Esophagus mucosa (tissue), 1 donor: ENCODE results near the gene VCPKMT. TPM values are rescaled to one million over a fixed set of nuclear protein-coding genes. Genes with fewer than 3 reads are reported as not detected.
"Not testable (repeated sequence)": the region's sequence is repeated elsewhere in the genome, so short reads cannot be mapped to it uniquely, and the experiment has no call there.

Experiments used
- ATAC-seq: fragments of 200-7000 bp; cut with Tn5 transposase; one replicate; pipeline ENCODE4 v1.9.1; 2020
- total RNA-seq: library from RNA; stranded (reverse); gene quantifications from one replicate; pipeline ENCODE4 v1.2.4, GENCODE V29; 2023
- donor health status: DM: yes; HTN: yes; CAD: no.

The VCPKMT gene
- total RNA-seq, 1 donor from 2014 or later, result 5.3 TPM

- ATAC-seq, result peak; percentile 13
These were observed 25.0 kb downstream of the VCPKMT start for GRCh38 chr14:50091240-50091913.

- no peak for ATAC-seq
These were observed 27.2 kb downstream of the VCPKMT start for GRCh38 chr14:50089208-50089607.

- no peak for ATAC-seq
These were observed 27.6 kb downstream of the VCPKMT start for GRCh38 chr14:50088731-50089130.

DNA sequence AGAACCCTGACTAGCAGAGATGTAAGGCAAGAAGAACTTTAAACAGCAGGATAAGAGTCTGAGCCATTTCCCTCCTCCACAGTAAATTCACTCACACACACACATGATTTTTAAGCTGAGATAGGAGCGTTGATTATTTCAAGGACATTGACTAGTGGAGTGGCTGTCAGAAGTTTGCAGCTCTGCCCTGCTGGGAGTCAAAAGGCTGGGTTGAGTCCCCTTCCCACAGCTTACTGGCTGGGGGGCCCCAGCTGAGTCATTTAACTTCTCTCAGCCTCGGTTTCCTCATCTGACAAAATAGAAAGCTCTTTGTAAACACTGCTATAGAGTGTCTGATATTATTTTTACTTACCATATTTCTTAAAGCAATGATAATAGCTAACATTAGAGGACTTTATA lies 28.3 kb downstream of the VCPKMT start:
- ATAC-seq, result no peak

DNA sequence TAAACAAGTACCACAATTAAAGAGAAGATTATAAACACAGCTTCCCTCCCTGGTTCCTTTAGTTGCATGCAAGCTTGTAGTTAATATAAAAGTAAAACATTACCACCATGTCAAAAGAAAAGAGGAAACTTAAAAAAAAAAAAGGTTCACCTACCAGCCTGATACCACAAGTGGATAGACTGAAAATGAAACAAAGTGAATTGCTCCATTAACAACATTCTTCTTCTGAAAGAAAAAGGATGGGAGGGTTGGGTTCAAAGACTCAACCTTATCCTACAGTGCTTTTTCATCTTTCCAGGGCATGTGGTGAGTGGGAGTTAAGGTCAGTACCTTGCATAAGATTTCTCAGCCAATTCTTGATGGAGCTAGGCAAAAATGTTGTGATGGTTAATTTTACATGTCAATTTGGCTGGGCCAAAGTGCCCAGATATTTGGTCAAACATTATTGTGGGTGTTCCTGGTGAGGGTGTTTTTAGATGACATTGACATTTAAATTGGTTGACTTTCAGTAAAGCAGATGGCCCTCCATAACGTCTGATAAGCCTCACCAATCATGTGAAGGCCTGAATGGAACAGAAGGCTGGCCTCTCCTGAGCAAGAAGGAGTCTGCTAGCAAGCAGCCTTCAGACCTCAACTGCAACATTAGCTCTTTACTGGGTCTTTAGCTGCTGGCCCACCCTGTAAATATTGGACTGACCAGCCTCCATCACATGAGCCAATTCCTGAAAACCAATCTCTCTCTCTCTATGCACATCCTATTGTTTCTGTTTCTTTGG lies 28.8 kb downstream of the VCPKMT start:
- ATAC-seq, result no peak

- no peak for ATAC-seq
These were observed 30.1 kb downstream of the VCPKMT start for GRCh38 chr14:50086321-50086711.

DNA sequence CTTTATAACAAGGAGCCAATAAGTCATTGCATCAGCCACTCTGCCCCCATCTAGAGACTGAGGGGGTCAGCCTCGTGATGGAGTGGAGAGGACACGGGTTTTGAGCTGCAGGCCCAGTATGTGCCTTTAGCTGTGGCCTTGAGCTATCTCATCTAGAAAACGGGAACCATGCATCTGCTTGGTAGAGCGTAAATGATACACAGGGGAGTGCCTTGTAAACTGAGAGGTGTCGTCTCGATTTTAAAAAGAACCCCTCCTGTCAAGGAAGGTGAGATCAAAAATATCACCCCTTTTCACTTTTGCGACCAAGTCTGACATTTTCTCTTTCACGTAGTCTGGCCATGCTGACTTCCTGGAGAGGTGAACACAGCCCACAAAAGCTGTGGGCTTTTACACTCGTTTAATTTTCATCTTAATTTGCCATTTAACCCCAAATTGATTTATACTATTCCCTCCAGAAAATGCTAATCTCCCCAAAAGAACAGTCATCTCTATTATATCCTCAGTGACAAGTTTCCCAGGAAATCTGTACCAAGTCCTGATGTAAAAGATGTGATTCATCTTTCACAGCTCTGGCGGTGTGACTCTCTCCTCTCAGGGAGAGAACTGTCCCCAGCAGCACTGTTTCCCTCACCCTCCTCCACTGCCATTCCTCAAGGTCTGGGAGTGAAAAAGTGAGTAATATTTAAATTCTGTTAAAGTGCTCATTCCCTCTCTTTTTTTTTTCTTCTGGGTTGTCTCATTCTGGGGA lies 30.6 kb downstream of the VCPKMT start:
- no peak for ATAC-seq

DNA sequence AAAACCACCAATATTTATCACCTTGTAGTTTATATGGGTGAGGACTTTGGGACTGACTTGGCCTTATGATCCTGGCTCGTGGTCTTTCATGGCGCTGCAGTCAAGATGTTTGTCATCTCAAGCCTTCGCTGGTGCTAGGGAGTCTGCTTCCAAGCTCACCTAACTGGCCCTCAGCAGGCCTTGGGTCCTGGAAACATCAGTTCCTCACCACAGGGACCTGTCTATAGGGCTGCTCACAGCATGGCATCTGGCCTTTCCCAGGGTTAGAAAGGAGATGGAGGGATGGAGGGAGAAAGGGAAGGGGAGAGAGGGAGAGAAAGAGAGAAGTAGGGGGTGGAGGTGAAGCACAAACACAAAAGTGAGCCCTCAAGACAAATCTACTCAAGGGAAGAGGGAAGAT lies 31.7 kb downstream of the VCPKMT start:
- no peak for ATAC-seq

DNA sequence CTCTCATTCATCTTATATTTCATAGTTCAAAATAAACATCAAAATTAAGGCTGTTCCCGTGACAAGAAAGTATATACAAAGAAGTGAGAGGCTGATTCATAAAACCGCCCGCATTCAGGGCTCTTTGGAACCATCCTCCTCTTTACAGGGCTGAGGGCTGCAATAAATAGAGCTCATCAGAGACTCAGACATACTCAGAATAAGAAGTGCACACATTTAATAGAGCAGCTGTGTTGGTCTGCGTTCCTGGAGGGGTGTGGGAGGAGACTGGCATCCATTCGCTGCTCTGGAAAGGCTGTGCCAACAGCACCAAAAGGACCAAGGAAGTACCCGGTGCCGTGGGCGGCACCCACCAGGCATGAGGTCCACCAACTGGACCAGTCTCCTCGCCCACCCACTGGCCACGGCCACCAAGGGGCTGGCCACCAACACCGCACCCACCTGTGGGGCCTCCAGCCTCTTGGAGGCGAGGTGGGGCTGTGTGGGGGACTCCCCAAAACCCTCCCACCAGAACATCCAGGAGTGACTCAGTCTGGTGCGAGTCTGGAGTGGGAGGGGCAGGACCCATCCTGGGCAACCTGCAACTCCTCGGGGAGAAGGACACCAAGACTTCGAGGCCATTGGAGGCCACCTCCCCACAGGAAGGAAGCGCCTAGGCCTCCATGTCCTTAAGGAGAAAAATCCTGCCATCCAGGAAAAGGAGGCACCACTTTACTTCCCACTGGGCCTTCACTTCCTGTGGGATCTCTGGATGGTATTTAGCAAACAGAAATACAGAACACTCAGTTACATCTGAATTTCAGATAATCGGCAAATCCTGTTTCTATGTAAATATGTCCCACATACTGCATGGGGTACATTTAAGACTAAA lies 32.7 kb downstream of the VCPKMT start:
- ATAC-seq, result peak; percentile 17

DNA sequence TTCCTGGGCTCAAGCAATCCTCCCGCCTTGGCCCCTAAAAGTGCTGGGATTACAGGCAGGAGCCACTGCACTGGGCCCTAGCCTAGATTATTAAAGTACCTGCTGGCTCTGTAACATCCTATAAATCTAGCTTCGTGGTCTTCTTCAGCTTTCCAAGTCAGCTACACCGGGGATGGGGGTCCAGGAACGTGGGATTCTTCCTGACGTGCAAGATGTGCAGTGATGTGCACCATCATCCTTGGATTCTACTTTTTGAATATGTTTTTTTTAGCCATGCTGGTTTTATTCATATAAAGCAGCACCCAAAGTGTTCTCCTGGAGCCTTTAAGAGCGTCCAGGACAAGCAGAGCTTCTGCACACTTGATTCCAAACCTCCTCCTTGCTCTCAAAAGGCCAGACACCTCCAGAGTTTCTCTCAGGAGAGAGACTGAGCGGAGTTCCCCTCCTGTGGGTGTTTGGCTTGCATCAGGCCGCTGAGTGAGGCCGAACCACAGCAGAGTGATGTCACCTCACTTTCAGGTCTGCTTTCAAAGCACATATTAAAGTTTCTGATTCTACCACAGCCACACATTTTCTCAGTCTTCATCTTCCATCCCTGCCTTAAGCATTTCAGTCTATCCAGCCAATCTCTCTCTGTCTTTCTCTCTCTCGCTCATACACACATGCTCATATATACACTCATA lies 33.4 kb downstream of the VCPKMT start:
- peak; percentile 64 for ATAC-seq

DNA sequence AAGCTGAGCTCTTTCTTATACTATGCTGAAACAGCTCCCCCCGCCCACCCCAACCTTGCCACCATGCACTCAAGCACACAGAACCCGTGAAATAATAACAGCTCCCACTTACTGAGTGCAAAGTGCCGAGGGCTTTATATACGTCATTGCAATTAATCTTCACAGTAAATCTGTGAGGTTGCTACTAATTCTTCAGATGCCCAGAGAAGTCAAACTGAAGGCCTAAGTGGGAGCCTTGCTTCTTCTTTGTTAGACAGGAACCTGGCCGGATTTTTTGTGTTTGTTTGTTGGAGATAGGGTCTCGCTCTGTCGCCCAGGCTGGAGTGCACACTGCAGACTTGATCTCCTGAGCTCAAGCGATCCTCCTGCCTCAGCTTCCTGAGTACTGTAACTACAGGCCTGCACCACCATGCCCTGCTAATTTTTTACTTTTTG lies 34.0 kb downstream of the VCPKMT start:
- peak; percentile 65 for ATAC-seq

GRCh38 chr14:50079103-50079502 lies 37.3 kb downstream of the VCPKMT start:
- not testable (repeated sequence) for ATAC-seq

GRCh38 chr14:50073663-50074062 lies 42.7 kb downstream of the VCPKMT start:
- ATAC-seq, result not testable (repeated sequence)

DNA sequence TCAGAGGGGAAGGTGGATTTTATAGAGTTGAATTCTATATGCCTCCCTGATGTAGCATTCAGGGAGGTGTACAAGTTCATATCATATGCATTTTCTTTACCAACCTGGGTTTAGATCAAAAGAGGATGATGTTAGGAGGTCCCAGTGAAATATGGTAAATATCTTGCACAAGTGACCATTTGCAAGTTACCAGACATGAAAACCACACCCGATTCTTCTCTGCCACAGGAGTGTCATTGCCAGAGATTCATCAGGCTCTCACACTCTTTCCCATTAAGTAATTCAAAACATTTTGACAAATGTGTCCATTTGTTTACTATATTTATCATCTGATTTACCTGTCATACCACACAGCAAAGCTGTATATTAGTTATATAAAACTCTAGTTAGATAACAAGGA lies 44.0 kb downstream of the VCPKMT start:
- ATAC-seq, result no peak

- no peak for ATAC-seq
These were observed 45.4 kb downstream of the VCPKMT start for GRCh38 chr14:50070840-50071548.

DNA sequence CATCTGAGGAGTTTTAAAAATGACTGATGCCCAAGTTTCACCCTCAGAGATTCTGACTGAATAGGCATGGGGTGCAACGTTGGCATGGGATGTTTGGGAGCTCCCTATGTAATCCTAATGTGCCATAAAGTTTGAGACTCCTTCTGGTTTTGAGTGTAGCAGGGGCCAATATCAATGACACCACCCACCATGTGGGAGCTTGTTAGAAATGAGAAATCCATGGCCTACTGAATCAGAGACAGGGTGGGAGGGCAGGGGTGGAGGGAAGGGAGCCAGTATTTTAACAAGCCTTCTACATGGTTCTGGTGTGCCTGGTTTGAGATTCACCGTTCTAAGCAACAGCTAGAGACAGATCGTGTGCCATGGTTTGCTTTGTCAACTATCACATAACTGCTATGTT lies 46.1 kb downstream of the VCPKMT start:
- ATAC-seq, result no peak

DNA sequence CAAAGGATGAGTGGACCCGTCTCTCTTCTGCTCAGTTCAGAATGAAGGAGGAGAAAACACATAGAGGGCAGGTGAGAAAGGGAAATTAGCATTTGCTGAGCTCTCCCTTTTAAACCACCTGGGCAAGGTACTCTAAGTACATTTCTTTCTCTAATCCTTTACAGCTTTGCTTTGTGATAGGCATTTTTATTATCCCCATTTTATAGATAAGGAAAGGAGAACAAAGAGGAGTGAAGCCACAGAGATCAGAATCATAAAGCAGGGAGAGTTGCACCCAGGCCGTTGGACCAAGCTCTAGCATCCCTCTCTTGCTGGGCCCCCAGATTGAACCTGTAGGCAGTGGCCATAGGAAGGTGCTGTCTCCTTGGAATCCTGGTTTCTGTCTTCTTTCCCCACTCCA lies 47.0 kb downstream of the VCPKMT start:
- no peak for ATAC-seq

GRCh38 chr14:50068496-50068895 lies 47.9 kb downstream of the VCPKMT start:
- no peak for ATAC-seq

DNA sequence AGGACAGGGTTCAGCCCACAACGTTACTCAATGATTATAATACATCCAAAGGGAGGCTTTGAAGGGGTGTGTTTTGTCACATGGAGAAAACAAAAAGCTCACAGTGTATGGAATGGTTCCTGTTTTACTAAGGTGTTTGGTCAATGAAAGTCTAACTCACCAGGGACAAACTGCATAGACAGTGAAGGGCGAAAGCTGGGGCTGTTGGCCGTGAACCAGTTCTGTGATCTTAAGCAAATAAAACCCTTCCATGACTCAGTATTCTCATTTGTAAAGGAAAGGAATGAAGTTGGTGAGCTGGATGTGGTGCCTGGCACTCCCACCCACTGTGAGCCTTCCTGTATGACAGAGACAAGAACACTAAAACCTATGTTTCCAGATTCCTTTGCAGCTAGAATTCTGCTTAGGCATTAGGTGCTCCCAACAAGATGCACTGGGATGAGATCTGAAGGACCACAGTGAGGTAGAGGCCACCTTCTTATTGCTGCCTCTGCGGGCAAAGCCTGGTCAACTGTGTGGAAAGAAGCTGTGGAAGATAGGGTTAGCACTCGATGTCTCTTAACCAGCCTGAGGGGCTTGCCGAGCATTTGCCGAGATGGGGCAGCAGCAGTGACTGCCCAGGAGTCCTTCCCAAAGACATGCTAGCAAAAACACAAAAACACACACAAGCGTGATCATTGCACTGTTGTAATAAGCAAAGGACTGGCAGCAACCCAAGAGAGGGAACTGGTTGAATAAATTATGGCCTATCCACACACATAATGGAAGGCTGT lies 48.5 kb downstream of the VCPKMT start:
- ATAC-seq, result peak; percentile 90

- ATAC-seq, result no peak
These were observed 50.8 kb downstream of the VCPKMT start for GRCh38 chr14:50065583-50065982.
